Measurements from ENCODE around the gene STX3. TPM values are rescaled to one million over a fixed set of nuclear protein-coding genes. Genes with fewer than 3 reads are reported as not detected.

The STX3 gene
- polyA plus RNA-seq (2013, experiment 1 of 2; ENCODE audit: insufficient read length), result 7.4 TPM
- polyA plus RNA-seq (2013, experiment 2 of 2; ENCODE audit: insufficient read length), result 11.0 TPM

GRCh38 chr11:59754859-59755700 lies at the start of gene STX3:
TSS of gene STX3 (plus strand) at chr11:59755376. CDS start at chr11:59755606, 230 bp downstream.
- peak; percentile 68 for DNase-seq

DNA sequence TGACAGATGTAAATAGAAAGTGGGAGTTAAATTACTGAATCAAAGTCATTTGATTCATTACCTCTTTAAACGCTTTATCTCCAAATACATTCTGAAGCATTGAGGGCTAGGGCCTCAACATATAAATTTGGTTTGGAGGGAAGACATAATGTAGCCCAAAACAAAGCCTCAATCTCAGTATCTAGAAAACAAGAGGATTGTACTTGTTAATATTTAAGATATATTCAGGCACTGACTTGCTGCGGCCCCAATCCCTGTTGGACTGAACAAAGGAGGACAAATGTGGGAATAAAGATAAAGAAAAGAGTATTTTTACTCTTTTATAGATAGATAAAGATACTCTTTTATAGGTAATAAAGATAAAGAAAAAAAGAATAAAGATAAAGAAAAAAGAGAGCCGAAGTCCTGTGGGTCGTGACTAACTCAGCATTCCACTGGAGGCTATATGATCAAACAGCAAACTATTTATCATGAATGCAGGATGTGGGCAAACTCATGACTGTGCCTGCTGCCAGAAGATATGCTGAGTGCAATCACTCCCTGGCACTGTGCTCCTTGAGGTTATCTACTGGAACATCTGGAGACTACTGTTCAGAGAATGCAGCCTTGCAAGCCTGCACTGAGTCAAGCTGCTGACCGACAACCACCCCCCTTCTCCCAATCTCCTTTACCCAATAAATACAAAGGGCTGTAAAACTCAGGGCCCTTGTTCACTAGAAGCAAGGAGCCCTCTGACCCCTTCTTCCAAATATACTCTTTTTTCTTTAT lies 48.5 kb upstream of the STX3 start:
- DNase-seq, result peak; percentile 87

GRCh38 chr11:59707371-59707770 lies 47.8 kb upstream of the STX3 start:
- no peak for DNase-seq

GRCh38 chr11:59708537-59708936 lies 46.6 kb upstream of the STX3 start:
- DNase-seq, result peak; percentile 22

DNA sequence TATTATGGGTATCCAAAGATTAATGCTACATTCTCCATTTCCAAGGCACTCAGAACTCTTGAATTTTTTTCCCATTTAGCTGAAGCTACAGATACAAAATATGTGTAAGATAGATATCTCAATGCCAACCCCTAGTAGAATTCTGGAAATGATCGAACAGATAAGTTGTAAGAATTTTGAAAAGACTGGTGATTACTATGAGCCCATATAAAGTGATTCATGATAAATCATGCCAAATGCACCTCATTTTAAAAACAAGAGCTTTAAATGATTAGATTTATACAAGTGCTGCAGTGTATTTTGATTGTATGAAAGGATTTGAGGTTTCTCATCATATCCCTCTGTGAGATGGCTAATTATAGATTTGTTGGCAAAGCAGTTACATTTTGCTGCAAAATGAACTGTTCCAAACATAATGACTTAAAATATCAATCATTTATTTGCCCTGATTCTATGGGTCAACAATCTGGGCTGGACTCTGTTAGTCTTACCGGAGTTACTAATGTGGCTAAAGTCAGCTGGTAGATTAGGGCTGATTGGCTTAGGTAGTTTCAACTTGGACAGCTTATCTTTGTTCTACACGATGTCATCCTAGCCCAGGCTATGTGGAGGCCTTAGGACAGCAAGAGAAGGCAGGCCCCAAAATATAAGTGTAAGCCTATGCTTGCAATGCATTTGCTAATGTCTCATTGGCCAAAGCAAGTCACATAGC lies 44.9 kb upstream of the STX3 start:
- no peak for DNase-seq

DNA sequence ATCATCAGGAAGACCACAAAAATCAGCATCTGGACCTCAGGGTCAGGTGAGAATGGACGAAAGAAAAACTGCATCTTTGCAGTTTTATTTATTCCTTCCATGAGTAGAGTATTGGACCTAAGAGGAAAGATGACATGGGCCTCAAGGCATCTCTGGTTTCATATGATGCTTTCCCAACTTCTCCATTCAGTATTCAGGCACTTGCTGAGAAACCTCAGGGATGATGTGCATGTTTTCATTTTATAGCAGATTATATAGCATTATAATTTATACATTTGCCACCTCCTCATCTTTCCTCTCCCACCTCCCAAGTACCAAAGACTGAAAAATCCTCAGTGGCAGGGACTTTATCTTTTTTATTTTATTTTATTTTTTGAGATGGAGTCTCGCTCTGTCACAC lies 41.4 kb upstream of the STX3 start, which contains the start of gene OR10V1:
OR10V1 (minus strand) TSS at position 101 of the 400 bp plus-strand sequence; CDS start at position 101, 0 bp downstream.
- no peak for DNase-seq

DNA sequence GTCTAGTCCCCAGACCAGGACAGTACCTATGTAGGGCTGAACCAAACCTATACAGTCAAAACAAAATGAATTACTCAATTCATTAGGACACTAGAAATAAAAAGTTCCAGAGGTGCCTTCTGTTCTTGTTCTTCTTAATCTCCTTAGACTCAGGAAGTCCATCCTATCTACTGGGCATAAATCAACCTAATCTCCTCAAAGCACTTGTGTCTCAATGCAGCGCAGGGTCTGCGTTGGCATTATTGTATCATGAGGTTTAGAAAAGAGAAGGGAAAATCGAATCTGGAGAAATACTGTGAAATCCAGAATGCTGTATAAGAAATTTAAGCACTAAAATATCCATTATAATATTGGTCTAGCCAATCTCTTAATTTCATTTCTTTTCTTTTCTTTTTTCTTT lies 39.1 kb upstream of the STX3 start:
- no peak for DNase-seq

DNA sequence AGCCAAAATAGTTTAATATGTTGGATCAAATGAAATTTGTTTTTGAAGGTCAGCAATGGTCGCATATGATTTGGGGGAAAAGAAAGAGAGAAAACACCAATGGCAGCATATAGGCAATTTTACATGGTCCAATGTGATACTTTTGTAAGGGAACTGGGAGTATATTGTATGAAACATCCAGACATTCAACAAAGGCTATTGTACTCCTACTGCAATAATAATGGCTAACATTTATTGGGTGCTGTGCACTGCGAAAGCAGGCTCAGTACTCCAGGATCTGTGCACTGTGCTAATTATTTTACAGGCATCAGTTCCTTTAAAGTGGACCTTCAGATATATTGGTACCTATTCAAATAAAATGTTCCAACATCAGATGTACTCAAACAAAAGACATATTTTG lies 35.6 kb upstream of the STX3 start:
- no peak for DNase-seq

DNA sequence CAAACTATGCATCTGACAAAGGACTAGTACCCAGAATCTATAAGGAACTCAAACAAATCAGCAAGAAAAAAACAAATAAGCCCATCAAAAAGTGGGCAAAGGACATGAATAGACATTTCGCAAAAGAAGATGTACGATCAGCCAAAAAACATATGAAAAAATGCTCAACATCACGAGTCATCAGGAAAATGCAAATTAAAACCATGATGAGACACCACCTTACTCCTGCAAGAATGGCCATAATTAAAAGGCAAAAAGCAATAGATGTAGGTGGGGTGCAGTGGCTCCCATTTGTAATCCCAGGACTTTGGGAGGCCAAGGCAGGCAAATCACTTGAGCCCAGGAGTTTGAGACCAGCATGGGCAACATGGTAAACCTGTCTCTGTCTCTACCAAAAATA lies 31.1 kb upstream of the STX3 start:
- no peak for DNase-seq

- no peak for DNase-seq
Observed at GRCh38 chr11:59727426-59727825, 27.8 kb upstream of the STX3 start.

GRCh38 chr11:59728154-59728553 lies 27.0 kb upstream of the STX3 start:
- no peak for DNase-seq

- DNase-seq, result no peak
Observed at GRCh38 chr11:59728913-59729312, 26.3 kb upstream of the STX3 start.

GRCh38 chr11:59729834-59730233 lies 25.3 kb upstream of the STX3 start:
- no peak for DNase-seq

- no peak for DNase-seq
Observed at GRCh38 chr11:59730896-59731565, 24.1 kb upstream of the STX3 start.

- DNase-seq, result no peak
Observed at GRCh38 chr11:59746111-59746510, 9.1 kb upstream of the STX3 start.

DNA sequence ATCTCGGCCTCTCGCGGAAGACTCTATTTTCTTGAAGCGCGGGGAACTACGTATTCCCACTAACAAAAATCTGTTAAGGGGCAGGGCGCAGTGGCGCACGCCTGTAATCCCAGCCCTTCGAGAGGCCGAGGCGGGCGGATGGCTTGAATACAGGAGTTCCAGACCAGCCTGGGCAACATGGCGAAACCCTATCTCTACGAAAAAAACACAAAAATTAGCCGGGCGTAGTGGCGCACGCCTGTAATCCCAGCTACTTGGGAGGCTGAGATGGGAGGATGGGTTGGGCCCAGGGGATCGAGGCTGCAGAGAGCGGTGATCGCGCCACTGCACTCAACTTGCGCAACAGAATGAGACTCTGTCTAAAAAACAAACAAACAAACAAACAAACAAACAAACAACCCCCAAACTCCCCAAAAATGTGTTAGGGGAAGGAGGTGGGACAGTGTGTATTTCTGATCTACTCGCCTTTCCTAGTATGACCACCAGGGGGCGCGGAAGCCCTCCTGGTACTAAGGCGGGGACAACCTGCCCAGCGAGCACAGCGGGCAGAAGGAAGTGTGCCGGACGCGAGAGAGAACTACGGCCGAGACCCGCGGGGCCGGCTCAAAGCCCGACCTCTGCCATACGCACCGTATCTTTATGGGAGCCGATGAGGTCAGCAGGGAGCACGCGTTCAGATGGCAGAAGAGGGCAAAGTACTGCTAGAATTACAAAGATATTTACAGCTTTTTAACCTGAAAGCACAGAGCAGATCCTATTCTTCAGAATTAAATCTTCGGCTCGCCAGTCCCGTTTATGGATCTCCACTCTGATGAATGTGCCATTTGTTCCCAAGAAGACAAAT lies 1.3 kb upstream of the STX3 start:
- peak; percentile 70 for DNase-seq

DNA sequence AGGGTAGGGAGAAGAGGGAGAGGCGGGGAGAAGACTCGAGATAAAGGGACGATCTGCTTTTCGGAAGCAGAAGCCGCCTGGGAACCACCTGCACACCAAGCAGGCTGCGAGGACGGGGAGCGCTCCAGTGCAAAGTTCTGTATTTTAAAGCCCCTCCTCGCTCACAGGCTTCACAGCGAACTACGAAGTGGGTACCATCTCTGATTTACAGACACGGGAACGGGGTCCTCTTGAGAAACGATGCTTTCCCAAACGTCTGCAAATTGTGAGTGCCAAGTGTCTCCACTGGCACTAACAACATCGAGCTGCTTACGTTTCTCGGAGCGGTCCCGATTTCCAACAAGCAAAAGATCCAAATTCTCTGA lies 700 bp upstream of the STX3 start:
- DNase-seq, result peak; percentile 4

GRCh38 chr11:59755701-59756557 lies 753 bp downstream of the STX3 start:
- peak; percentile 72 for DNase-seq

DNA sequence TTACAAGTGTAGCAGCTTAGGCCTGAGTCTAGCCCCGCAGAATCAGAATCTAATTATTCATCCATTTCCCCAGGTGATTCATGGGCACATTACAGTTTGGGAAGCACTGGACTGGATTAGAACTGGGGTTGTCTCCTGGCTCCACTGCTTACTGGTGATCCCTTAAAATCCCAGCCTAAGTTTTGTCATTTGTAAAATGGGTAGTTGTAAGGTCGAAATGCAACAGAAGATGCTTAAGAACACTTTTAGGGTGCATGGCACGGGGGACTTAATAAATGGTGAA lies 1.3 kb downstream of the STX3 start:
- no peak for DNase-seq

GRCh38 chr11:59756845-59757244 lies 1.7 kb downstream of the STX3 start:
- DNase-seq, result no peak
